Inflammatory macrophage treated with lipopolysaccharide for 1 hour (primary cell): ENCODE data around the gene SMOC1.

Source experiments
- DNase-seq, 2 donors: peaks; one replicate each; pipeline ENCODE4 v3.0.0-alpha.2; 2020 to 2022

The SMOC1 gene

GRCh38 chr14:70050136-70050535 is 170.9 kb downstream of the SMOC1 start:
- no peak for DNase-seq

- peak in 1 of 2 donors; percentile 8 for DNase-seq
Measured at GRCh38 chr14:70052990-70053389, 173.8 kb downstream of the SMOC1 start.

GRCh38 chr14:70057519-70058136 is 178.4 kb downstream of the SMOC1 start:
- no peak for DNase-seq

GRCh38 chr14:70059545-70059944 is 180.3 kb downstream of the SMOC1 start:
- no peak for DNase-seq

- DNase-seq: no peak
Measured at GRCh38 chr14:70061108-70061507, 181.9 kb downstream of the SMOC1 start.

- no peak for DNase-seq
Measured at GRCh38 chr14:70064136-70064865, 185.1 kb downstream of the SMOC1 start.

- no peak for DNase-seq
Measured at GRCh38 chr14:70067810-70068209, 188.6 kb downstream of the SMOC1 start.

GRCh38 chr14:70069186-70069585 is 190.0 kb downstream of the SMOC1 start:
- no peak for DNase-seq

GRCh38 chr14:70073924-70074566 is 194.8 kb downstream of the SMOC1 start:
- DNase-seq: peak; percentile 56 to 78

GRCh38 chr14:70077005-70077404 is 197.8 kb downstream of the SMOC1 start:
- no peak for DNase-seq

GRCh38 chr14:70077720-70078119 is 198.5 kb downstream of the SMOC1 start:
- DNase-seq: no peak

- DNase-seq: no peak
Measured at GRCh38 chr14:70078329-70078728, 199.1 kb downstream of the SMOC1 start.

- no peak for DNase-seq
Measured at GRCh38 chr14:70080076-70080475, 200.9 kb downstream of the SMOC1 start.
